Stomach (tissue), 4 donors: ENCODE results near the gene ERC2.

Experiments used
- POLR2AphosphoS5 ChIP-seq, 3 donors: sonication (generic); formaldehyde crosslinking; IDR thresholded peaks; one replicate each; pipeline ENCODE4 v1.6.1; 2016; ENCODE audit warnings: antibody characterized with exemption in 3 of 3
- TF ChIP-seq, protein P1 (sequence below), 7 experiments: fragments of 450-650 bp in 4 of 7; fragments of 200-600 bp in 3 of 7; sonication (generic) in 3 of 7; IDR thresholded peaks; one replicate each; pipeline ENCODE4 v1.5.1; 2016 to 2019; ENCODE audit warnings: antibody characterized with exemption in 7 of 7, control low read depth in 2 of 7, mild to moderate bottlenecking in 1 of 7

DNA sequence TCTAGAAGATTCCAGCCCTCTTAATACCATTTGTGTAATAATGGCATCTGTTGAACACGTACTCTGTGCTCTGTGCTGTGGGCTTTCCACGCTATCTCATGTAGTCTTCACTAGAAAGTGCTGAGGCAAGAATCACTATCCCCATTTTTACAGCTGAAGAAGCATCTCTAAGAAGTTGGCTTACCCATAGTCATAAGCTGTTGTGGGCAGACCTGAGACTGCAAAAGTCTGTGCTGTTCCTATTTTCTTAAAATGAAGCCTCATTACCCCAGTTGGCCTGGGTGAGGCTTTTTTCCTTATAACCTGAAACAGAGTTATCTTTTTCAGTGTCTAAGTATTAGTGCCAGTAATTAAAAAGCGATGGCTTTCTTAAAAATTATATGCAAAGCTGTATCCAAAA, 58.5 kb downstream of the ERC2 start:
- TF ChIP-seq, protein P1, sequence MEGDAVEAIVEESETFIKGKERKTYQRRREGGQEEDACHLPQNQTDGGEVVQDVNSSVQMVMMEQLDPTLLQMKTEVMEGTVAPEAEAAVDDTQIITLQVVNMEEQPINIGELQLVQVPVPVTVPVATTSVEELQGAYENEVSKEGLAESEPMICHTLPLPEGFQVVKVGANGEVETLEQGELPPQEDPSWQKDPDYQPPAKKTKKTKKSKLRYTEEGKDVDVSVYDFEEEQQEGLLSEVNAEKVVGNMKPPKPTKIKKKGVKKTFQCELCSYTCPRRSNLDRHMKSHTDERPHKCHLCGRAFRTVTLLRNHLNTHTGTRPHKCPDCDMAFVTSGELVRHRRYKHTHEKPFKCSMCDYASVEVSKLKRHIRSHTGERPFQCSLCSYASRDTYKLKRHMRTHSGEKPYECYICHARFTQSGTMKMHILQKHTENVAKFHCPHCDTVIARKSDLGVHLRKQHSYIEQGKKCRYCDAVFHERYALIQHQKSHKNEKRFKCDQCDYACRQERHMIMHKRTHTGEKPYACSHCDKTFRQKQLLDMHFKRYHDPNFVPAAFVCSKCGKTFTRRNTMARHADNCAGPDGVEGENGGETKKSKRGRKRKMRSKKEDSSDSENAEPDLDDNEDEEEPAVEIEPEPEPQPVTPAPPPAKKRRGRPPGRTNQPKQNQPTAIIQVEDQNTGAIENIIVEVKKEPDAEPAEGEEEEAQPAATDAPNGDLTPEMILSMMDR (IDR thresholded peaks at IDR 0.05): no peak
- TF ChIP-seq POLR2AphosphoS5 (IDR thresholded peaks at IDR 0.05): no peak
